ENCODE data around the gene NUDT9.

DNA sequence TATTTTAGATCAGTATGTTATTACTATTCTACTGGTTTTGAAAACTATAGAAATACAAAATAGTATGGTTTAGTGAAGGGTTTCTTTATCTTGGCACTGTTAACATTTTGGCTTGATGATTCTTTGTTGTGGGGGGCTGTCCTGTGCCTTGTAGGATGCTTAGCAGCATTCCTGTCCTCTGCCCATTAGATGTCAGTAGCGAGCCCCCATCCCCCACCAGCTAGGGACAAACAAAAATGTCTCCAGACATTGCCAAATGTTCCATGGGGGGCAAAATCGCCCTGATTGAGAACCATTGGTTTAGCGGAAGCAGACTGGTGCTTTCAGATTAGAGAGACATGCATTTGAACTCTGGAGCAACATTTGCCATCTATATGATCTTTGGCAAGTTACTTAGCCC is 83.5 kb downstream of the NUDT9 start:
- TF ChIP-seq POLR2AphosphoS5 (IDR thresholded peaks at IDR 0.05): no peak
- TF ChIP-seq, protein P1, sequence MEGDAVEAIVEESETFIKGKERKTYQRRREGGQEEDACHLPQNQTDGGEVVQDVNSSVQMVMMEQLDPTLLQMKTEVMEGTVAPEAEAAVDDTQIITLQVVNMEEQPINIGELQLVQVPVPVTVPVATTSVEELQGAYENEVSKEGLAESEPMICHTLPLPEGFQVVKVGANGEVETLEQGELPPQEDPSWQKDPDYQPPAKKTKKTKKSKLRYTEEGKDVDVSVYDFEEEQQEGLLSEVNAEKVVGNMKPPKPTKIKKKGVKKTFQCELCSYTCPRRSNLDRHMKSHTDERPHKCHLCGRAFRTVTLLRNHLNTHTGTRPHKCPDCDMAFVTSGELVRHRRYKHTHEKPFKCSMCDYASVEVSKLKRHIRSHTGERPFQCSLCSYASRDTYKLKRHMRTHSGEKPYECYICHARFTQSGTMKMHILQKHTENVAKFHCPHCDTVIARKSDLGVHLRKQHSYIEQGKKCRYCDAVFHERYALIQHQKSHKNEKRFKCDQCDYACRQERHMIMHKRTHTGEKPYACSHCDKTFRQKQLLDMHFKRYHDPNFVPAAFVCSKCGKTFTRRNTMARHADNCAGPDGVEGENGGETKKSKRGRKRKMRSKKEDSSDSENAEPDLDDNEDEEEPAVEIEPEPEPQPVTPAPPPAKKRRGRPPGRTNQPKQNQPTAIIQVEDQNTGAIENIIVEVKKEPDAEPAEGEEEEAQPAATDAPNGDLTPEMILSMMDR (IDR thresholded peaks at IDR 0.05): no peak
